ENCODE measurements around the gene CITED4. TPM values are rescaled to one million over a fixed set of nuclear protein-coding genes. Genes with fewer than 3 reads are reported as not detected.
"Not testable (repeated sequence)": the region's sequence is repeated elsewhere in the genome, so short reads cannot be mapped to it uniquely, and the experiment has no call there.

The CITED4 gene
- total RNA-seq, 1 donor from 2014 or later, result 4.2 TPM

GRCh38 chr1:40896482-40896881, 34.3 kb upstream of the CITED4 start:
- H3K9me3 Mint-ChIP-seq, result peaks cover 25% of the 10 kb centered on the region

GRCh38 chr1:40895601-40896000, 33.4 kb upstream of the CITED4 start:
- peaks cover 2% of the 10 kb centered on the region for H3K4me1 Mint-ChIP-seq (ENCODE audit: low read depth)
- H3K27ac Mint-ChIP-seq, result no peak overlapping the region
- H3K36me3 Mint-ChIP-seq (ENCODE audit: low read depth), result peaks cover 5% of the 10 kb centered on the region
- peaks cover 25% of the 10 kb centered on the region for H3K9me3 Mint-ChIP-seq
- no peak overlapping the region for H3K4me3 Mint-ChIP-seq (ENCODE audit: low read depth)
- no peak for DNase-seq (ENCODE audit: low spot score)
- intact Hi-C loops (cut with micrococcal nuclease), result no loop called here
- H3K27me3 Mint-ChIP-seq (ENCODE audit: low read depth), result peaks cover 3% of the 10 kb centered on the region

More at GRCh38 chr1:40896482-40896881, 34.3 kb upstream of the CITED4 start:
- peaks cover 2% of the 10 kb centered on the region for H3K4me1 Mint-ChIP-seq (ENCODE audit: low read depth)
- peaks cover 5% of the 10 kb centered on the region for H3K36me3 Mint-ChIP-seq (ENCODE audit: low read depth)
- DNase-seq (ENCODE audit: low spot score), result no peak
- peaks cover 4% of the 10 kb centered on the region for H3K27me3 Mint-ChIP-seq (ENCODE audit: low read depth)
- intact Hi-C loops (cut with micrococcal nuclease), result no loop called here
- H3K27ac Mint-ChIP-seq, result no peak overlapping the region
- H3K4me3 Mint-ChIP-seq (ENCODE audit: low read depth), result no peak overlapping the region

- H3K27me3 Mint-ChIP-seq (ENCODE audit: low read depth); H3K4me3 Mint-ChIP-seq (ENCODE audit: low read depth); intact Hi-C loops (cut with micrococcal nuclease); H3K4me1 Mint-ChIP-seq (ENCODE audit: low read depth); DNase-seq (ENCODE audit: low spot score); H3K27ac Mint-ChIP-seq; H3K36me3 Mint-ChIP-seq (ENCODE audit: low read depth): not testable (repeated sequence)
- peaks cover 25% of the 10 kb centered on the region for H3K9me3 Mint-ChIP-seq
Observed at GRCh38 chr1:40894858-40895257, 32.7 kb upstream of the CITED4 start.

- no peak overlapping the region for H3K27ac Mint-ChIP-seq
- peaks cover 5% of the 10 kb centered on the region for H3K36me3 Mint-ChIP-seq (ENCODE audit: low read depth)
- intact Hi-C loops (cut with micrococcal nuclease), result no loop called here
- peaks cover 2% of the 10 kb centered on the region for H3K4me1 Mint-ChIP-seq (ENCODE audit: low read depth)
- DNase-seq (ENCODE audit: low spot score), result no peak
- H3K27me3 Mint-ChIP-seq (ENCODE audit: low read depth), result peaks cover 2% of the 10 kb centered on the region
- H3K4me3 Mint-ChIP-seq (ENCODE audit: low read depth), result no peak overlapping the region
- H3K9me3 Mint-ChIP-seq, result peaks cover 25% of the 10 kb centered on the region
Observed at GRCh38 chr1:40894455-40894854, 32.3 kb upstream of the CITED4 start.

- intact Hi-C loops (cut with micrococcal nuclease), result no loop called here
- Mint-ChIP-seq H3K4me3 (ENCODE audit: low read depth) (no peak overlapping the region), H3K27me3 (ENCODE audit: low read depth) (peaks cover 6% of the 10 kb centered on the region), H3K36me3 (ENCODE audit: low read depth) (peaks cover 5% of the 10 kb centered on the region), H3K4me1 (ENCODE audit: low read depth) (peaks cover 2% of the 10 kb centered on the region), H3K9me3 (peaks cover 25% of the 10 kb centered on the region), H3K27ac (no peak overlapping the region)
- no peak for DNase-seq (ENCODE audit: low spot score)
Observed at GRCh38 chr1:40893946-40894345, 31.8 kb upstream of the CITED4 start.

GRCh38 chr1:40892354-40892753, 30.2 kb upstream of the CITED4 start:
- Mint-ChIP-seq H3K4me1 (ENCODE audit: low read depth) (peaks cover 2% of the 10 kb centered on the region), H3K27me3 (ENCODE audit: low read depth) (peaks cover 15% of the 10 kb centered on the region), H3K27ac (no peak overlapping the region), H3K36me3 (ENCODE audit: low read depth) (peaks cover 5% of the 10 kb centered on the region), H3K4me3 (ENCODE audit: low read depth) (no peak overlapping the region), H3K9me3 (peaks cover 25% of the 10 kb centered on the region)
- no peak for DNase-seq (ENCODE audit: low spot score)
- intact Hi-C loops (cut with micrococcal nuclease), result no loop called here

GRCh38 chr1:40890771-40891170, 28.6 kb upstream of the CITED4 start:
- H3K27ac Mint-ChIP-seq, result no peak overlapping the region
- peaks cover 30% of the 10 kb centered on the region for H3K27me3 Mint-ChIP-seq (ENCODE audit: low read depth)
- intact Hi-C loops (cut with micrococcal nuclease), result no loop called here
- peaks cover 5% of the 10 kb centered on the region for H3K36me3 Mint-ChIP-seq (ENCODE audit: low read depth)
- H3K4me3 Mint-ChIP-seq (ENCODE audit: low read depth), result no peak overlapping the region
- H3K4me1 Mint-ChIP-seq (ENCODE audit: low read depth), result peaks cover 2% of the 10 kb centered on the region
- H3K9me3 Mint-ChIP-seq, result peaks cover 25% of the 10 kb centered on the region
- DNase-seq (ENCODE audit: low spot score), result no peak

- peaks cover 4% of the 10 kb centered on the region for H3K4me1 Mint-ChIP-seq (ENCODE audit: low read depth)
- H3K27me3 Mint-ChIP-seq (ENCODE audit: low read depth), result peaks cover 48% of the 10 kb centered on the region
- H3K4me3 Mint-ChIP-seq (ENCODE audit: low read depth), result no peak overlapping the region
- no peaks in the 10 kb centered on the region for H3K9me3 Mint-ChIP-seq
- no peak for DNase-seq (ENCODE audit: low spot score)
- intact Hi-C loops (cut with micrococcal nuclease), result no loop called here
- H3K36me3 Mint-ChIP-seq (ENCODE audit: low read depth), result no peaks in the 10 kb centered on the region
- no peak overlapping the region for H3K27ac Mint-ChIP-seq
Observed at GRCh38 chr1:40887652-40888051, 25.5 kb upstream of the CITED4 start.

GRCh38 chr1:40887012-40887378, 24.8 kb upstream of the CITED4 start:
- DNase-seq (ENCODE audit: low spot score), result no peak
- Mint-ChIP-seq H3K27me3 (ENCODE audit: low read depth) (peaks cover 50% of the 10 kb centered on the region), H3K36me3 (ENCODE audit: low read depth) (no peaks in the 10 kb centered on the region), H3K4me1 (ENCODE audit: low read depth) (peaks cover 4% of the 10 kb centered on the region), H3K9me3 (no peaks in the 10 kb centered on the region), H3K27ac (no peak overlapping the region), H3K4me3 (ENCODE audit: low read depth) (no peak overlapping the region)
- intact Hi-C loops (cut with micrococcal nuclease), result no loop called here

GRCh38 chr1:40886318-40887011, 24.3 kb upstream of the CITED4 start:
- Mint-ChIP-seq H3K27me3 (ENCODE audit: low read depth) (peaks cover 51% of the 10 kb centered on the region), H3K4me3 (ENCODE audit: low read depth) (no peak overlapping the region), H3K27ac (no peak overlapping the region), H3K36me3 (ENCODE audit: low read depth) (no peaks in the 10 kb centered on the region), H3K4me1 (ENCODE audit: low read depth) (peaks cover 4% of the 10 kb centered on the region), H3K9me3 (no peaks in the 10 kb centered on the region)
- intact Hi-C loops (cut with micrococcal nuclease), result no loop called here
- DNase-seq (ENCODE audit: low spot score), result no peak

GRCh38 chr1:40884055-40884795, 22.1 kb upstream of the CITED4 start:
- no peak overlapping the region for H3K27ac Mint-ChIP-seq
- H3K36me3 Mint-ChIP-seq (ENCODE audit: low read depth), result no peaks in the 10 kb centered on the region
- H3K27me3 Mint-ChIP-seq (ENCODE audit: low read depth), result peaks cover 49% of the 10 kb centered on the region
- H3K9me3 Mint-ChIP-seq, result no peaks in the 10 kb centered on the region
- intact Hi-C loops (cut with micrococcal nuclease), result no loop called here
- H3K4me3 Mint-ChIP-seq (ENCODE audit: low read depth), result no peak overlapping the region
- H3K4me1 Mint-ChIP-seq (ENCODE audit: low read depth), result peaks cover 4% of the 10 kb centered on the region
- no peak for DNase-seq (ENCODE audit: low spot score)

- no peak for DNase-seq (ENCODE audit: low spot score)
- H3K4me3 Mint-ChIP-seq (ENCODE audit: low read depth), result no peak overlapping the region
- peaks cover 15% of the 10 kb centered on the region for H3K4me1 Mint-ChIP-seq (ENCODE audit: low read depth)
- H3K9me3 Mint-ChIP-seq, result peaks cover 13% of the 10 kb centered on the region
- H3K36me3 Mint-ChIP-seq (ENCODE audit: low read depth), result peaks cover 11% of the 10 kb centered on the region
- no peak overlapping the region for H3K27ac Mint-ChIP-seq
- peaks cover 24% of the 10 kb centered on the region for H3K27me3 Mint-ChIP-seq (ENCODE audit: low read depth)
- intact Hi-C loops (cut with micrococcal nuclease), result no loop called here
Observed at GRCh38 chr1:40880813-40881549, 18.8 kb upstream of the CITED4 start.
